Measurements from ENCODE around the gene MAPK7.

The MAPK7 gene

GRCh38 chr17:19381361-19381740 lies 3.1 kb downstream of the MAPK7 start:
- no peak for DNase-seq (ENCODE audit: low spot score)

GRCh38 chr17:19381741-19382444 lies 3.6 kb downstream of the MAPK7 start:
- no peak for DNase-seq (ENCODE audit: low spot score)

- no peak for DNase-seq (ENCODE audit: low spot score)
These were observed 4.5 kb downstream of the MAPK7 start for GRCh38 chr17:19382531-19383444.

- DNase-seq (ENCODE audit: low spot score), result peak; percentile 37
These were observed 5.6 kb downstream of the MAPK7 start for GRCh38 chr17:19383681-19384470.

GRCh38 chr17:19384723-19385391 lies 6.6 kb downstream of the MAPK7 start:
- DNase-seq (ENCODE audit: low spot score), result peak; percentile 84

- no peak for DNase-seq (ENCODE audit: low spot score)
These were observed 7.3 kb downstream of the MAPK7 start for GRCh38 chr17:19385521-19385983.

GRCh38 chr17:19386051-19386929 lies 8.0 kb downstream of the MAPK7 start:
- peak; percentile 83 for DNase-seq (ENCODE audit: low spot score)

DNA sequence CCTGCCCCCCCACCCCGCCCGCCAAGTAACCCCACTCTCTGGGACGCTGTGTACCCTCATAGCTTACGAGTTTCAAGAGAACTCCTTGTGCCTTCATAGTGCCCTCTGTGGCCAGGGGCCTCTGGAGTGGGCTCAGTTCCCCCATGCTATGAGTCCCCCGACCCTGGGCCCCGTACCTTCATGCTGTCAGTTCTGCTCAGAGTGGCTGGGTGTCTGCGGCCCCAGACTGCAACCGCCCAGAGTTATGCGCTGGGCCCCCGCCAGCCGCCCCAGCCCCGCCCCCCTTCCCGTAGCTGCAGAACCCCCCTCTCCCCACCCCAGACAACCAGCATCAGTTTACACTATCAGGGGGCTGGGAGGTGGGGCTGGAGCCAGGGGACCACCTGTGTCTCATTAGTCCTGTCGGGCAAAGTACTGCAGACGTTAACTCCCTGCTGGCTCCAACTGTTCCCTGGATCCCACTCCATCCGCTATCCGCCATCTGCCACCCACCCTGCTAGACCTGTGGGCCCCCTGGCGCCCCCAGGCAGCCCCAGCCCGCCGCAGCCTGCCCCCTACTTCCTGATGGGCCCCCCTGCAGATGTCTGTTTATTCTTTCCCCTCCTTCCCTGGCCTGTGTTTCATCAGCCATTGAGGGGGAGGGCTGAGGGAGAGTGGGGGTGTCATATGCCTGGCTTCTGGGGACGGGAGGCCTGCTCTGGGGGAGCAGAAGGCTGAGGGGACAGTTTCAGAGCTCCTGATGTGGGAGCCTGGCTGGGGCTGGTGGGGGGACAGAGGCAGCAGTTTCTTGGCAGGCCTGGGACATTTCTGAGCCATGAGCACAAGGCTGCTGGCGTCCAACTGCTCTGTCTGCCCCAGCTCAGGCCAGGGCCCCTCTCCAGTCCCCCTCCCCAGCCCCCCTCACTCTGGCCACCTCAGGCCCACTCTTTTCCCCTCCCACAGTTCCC lies 8.9 kb downstream of the MAPK7 start, which contains the start of gene MFAP4:
Gene MFAP4 (minus strand): TSS at position 217 of the 947 bp plus-strand sequence. CDS start 35 bp downstream, at position 182.
- DNase-seq (ENCODE audit: low spot score), result peak; percentile 81

DNA sequence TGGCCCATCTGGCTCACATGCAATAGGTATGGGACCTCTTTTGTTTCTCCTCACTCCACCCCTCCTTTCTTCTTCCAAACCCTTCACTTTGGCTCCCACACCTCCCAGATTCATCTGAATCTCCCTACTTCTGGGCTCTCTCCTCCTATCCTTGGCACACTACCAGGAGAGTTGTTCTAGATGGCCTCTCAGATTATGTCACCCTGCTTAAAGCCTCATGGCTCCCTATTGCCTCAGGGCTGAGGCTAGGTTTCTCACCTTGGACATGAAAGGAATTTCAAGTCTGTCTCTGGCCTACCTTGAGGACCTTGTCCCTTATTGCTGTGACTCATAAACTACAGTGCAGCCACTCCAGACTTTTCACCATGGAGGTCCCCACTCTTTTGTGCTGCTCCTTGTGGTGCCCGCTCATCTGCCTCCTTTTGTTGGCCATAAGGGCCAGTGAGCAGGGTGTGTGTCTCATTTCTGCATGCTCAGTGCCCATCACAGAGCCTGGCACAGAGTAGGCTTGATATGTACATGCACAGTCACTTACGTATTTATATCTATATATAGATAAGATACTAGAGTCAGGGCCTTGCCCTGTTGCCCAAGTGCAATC lies 9.7 kb downstream of the MAPK7 start:
- DNase-seq (ENCODE audit: low spot score), result peak; percentile 62

DNA sequence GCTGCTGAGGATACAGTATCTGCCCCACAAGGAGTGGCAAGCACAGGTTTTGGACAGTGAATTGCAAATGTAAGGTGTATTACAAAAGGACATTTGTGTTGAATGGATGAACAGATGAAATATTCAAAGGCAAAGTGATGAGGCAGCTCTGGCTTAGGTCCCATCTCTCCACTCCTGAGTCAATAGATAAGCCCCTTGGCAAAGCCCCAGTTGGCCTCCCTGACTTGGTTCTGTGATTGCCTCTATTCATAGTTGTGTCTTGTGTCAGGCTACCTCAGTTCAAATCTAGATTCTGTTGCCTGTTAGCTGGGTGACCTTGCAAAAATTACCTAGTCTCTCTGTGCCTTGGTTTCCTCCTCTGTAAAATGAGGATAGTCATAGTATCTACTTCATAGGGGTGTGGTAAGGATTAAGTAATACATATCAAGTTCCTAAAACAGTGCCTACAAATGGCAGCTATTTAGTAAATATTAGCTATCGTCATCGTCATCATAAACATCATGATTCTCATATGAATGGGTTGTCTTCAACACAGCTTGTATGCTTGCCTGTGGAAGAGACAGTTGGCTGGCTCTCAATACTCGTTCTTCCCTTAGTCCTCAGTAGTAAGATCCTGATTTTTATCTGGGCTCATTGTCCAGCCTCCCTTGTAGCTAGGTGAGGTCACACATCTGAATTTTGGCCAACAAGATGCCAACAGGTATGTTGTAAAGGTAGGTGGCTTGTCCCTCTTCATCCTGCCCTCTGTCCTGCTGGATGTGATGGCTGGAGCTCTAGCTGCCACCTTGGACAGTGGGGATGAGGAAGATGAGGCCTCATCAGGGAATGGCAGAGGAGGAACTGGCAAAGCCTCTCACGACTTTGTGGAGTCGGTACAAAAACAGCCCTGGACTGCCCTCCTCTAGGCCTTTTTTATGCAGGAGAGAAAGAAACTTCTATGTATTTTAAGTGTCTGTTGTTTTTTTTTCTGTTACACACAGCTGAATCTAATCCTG lies 10.8 kb downstream of the MAPK7 start:
- no peak for DNase-seq (ENCODE audit: low spot score)

- no peak for DNase-seq (ENCODE audit: low spot score)
These were observed 12.7 kb downstream of the MAPK7 start for GRCh38 chr17:19390951-19391350.

DNA sequence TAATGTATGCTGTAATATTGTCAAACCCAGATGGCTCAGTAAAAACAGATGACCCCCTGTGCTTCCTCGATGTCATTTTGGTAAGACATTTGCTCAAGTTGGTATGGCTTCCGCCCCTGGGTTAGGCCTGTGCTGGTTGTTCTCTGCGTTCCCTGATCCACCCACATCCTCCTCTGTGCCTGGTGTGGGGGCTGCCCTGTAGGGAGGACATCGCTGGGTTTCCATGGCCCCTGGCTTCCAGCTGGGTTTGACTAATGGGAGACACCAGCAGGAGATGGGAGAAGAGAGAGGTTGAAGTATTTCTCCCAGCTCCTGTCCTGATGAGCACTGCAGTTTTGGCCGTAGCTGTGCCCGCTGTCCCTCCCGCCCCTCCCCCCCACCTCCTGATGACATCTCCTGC lies 13.1 kb downstream of the MAPK7 start:
- no peak for DNase-seq (ENCODE audit: low spot score)

- no peak for DNase-seq (ENCODE audit: low spot score)
These were observed 14.0 kb downstream of the MAPK7 start for GRCh38 chr17:19392303-19392702.

- DNase-seq (ENCODE audit: low spot score), result no peak
These were observed 19.3 kb downstream of the MAPK7 start for GRCh38 chr17:19397556-19398041.

DNA sequence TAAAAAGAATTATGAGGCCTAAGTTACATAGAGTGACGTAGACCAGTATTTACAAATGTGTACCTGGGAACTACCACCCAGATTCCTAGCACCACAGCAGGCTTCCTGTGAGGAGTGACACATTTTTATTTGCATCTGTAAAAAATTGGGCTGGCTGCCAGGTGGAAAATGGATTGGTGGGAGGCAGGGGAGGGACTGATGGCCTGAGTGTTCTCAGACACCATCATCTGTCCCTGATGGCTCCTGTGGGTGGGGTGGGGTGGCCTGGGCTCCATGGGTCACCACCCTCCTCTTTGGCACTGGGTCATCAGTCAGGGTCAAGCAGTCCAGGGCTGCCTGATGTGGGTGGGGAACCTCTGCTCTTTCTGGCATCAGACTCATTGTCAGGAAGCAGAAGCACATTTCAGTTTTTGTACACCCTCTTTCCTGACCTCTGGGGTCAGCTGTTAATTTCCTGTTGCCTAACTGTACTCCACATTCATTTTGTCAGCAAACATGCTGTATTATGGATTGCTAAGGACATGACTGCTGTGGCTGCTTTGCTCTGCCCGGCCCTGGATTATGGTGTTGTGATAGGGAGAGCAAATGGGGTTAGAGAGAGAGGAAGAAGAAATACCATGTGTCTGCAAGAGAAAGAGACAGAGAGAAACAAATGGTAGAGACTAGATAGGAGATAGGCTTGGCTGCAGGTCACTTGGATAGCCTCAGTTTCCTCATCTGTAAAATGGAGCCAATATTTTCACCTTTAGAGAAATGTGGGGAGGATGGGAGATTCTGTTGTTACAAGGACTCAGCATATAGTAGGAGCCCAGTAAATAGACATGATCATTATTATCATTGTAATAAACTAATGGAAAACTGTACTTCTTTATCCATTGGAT lies 20.2 kb downstream of the MAPK7 start:
- DNase-seq (ENCODE audit: low spot score), result no peak

DNA sequence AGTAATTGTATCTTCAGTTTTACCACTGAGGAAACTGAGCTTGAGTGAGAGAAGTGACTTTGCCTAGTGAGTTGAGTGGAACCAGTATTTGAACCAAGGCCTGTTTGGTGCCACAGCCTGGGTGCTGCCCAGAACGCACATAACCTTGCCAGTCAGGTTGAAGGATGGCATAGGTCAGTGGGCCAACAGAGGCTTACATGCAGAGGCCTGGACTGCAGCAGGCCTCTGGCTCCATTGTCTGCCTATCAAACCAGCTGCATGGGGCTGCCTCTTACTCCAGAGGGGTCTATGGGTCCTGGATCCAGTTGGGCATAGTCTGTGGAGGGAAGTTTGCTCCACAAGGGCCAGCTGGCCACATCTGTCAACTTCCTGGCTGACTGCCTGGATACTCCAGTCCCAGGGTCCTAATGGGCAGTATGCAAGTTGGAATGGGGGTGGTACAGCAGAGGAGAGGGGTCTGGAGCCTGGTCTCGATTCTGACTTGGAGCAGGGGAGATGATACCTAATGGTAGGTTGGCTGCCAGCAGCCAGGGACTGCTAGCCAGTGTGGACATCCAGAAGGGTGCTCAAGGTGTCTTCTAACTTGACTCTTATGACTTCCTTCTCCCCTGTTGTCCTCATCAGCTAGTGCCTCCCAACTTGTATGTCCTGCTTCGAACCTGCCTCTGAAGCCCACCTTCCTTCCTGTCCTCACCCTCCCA lies 21.6 kb downstream of the MAPK7 start:
- DNase-seq (ENCODE audit: low spot score), result no peak

Measured in AG08396 (cell line).